ENCODE results near the gene ETV5. TPM values are rescaled to one million over a fixed set of nuclear protein-coding genes. Genes with fewer than 3 reads are reported as not detected.

ETV5 gene
- total and polyA plus RNA-seq, 9 of the 15 experiments (the other 6 are each of a cell fraction or from before 2014, with no cell fraction given), result 9.2 to 25.9 (median 15.9) TPM

DNA sequence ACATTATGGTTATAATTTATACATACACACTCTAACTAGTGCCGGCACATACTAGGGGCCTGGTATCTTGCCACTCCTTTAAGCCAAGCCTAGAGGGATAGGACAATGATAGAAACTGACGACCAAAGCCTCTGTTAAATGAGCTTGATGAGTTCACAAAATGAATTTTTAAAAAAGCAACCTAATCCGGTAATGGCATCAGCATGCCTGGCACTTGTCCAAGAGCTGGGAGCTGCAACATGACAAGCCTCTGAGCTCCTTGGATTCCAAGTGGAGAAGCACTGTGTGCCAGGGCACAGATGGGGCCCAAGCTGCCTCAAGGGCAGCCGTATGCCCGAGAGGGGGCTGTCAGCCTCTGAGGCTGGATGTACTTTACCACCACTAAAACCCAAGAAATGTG is 9.7 kb downstream of the ETV5 start:
- ChIA-PET POLR2A (interaction anchor here (0.6 to 1.6 kb wide), 2 partner anchors 10 to 81 kb away, joined by 5 to 6 read pairs; partner anchors contain the start of gene ETV5), CTCF (ENCODE audit: low intra/inter-chr PET ratio) (no interaction called here)
- Histone ChIP-seq H3K9me3 (replicated peaks; ENCODE audit: control insufficient read depth, insufficient read depth, low read depth, low read length) (no peaks in the 10 kb centered on the region), H3K27me3 (ENCODE audit: control insufficient read depth in 2 of 2, insufficient read depth in 2 of 2, low read length in 2 of 2) (no peaks in the 10 kb centered on the region), H3K27ac (ENCODE audit: extremely low read depth, low read depth, low read length) (no peak overlapping the region), H4K20me1 (replicated peaks; ENCODE audit: control insufficient read depth, insufficient read depth, low read length) (no peaks in the 10 kb centered on the region), H3K36me3 (ENCODE audit: control insufficient read depth, insufficient read depth, low read length) (peaks cover 6% of the 10 kb centered on the region; the same call in 1 of the 3 replicates), H3K9ac (ENCODE audit: insufficient read depth in 1 of 2, low read depth in 2 of 2, low read length in 2 of 2) (no peak overlapping the region), H3K79me2 (ENCODE audit: control insufficient read depth, insufficient read depth, low read length) (no peaks in the 10 kb centered on the region), H3K4me2 (ENCODE audit: insufficient read depth, low read length) (no peak overlapping the region), H3K4me1 (replicated peaks in 1 of 2; ENCODE audit: control insufficient read depth in 2 of 2, insufficient read depth in 2 of 2, low read length in 2 of 2) (peaks cover 15 to 23% of the 10 kb centered on the region in 2 experiments; a peak in 4 of 5 replicates), H2AFZ (ENCODE audit: low read depth, low read length) (no peak overlapping the region), H3K9me1 (ENCODE audit: control insufficient read depth, insufficient read depth, low read length) (no peaks in the 10 kb centered on the region), H3K4me3 (no peak overlapping the region)
- intact Hi-C loops (cut with micrococcal nuclease) (no loop called here), in situ Hi-C loops (cut with MboI) (no loop called here)
- TF ChIP-seq ZNF830 (CRISPR knock-in tag; IDR thresholded peaks at IDR 0.05) (no peak), NFIC (IDR thresholded peaks at IDR 0.05) (peak; percentile 79)
- no peak for DNase-seq (ENCODE audit: extremely low read depth in 1 of 4, low spot score in 3 of 4)
- no peak for FAIRE-seq
- ATAC-seq, result no peak
- WGBS (ENCODE audit: insufficient coverage, low coverage, missing lambda C conversion rate), result 71% methylated on average over 5 of the region's 5 CpGs
- no TSS peak for BruUV-seq (replicated peaks)

DNA sequence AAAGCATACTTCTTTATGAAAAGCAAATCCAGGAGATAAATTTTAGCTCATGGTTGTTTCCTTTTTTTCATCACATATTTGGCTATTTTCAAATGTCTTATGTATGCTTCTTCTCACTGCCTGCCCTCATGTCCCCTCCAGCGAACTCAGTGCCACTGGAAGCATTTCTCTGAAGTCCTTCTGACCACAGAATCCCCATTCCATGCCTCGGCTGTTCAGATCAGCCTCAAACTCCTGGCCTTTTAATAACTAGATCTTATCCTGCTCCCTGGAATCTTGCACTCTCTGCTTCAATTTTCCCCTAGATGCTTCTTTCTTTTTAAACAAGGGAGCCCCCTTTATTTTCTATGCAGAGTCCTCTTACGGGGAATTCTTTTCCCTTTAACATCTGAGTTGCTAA is 10.1 kb downstream of the ETV5 start:
- TF ChIP-seq TAF15 (IDR thresholded peaks at IDR 0.05; ENCODE audit: low read depth, low read length), result no peak
- TF ChIP-seq TOE1 (IDR thresholded peaks at IDR 0.05; ENCODE audit: borderline replicate concordance), result no peak
- no peak for TF ChIP-seq TOE1 (CRISPR knock-in tag; IDR thresholded peaks at IDR 0.05; ENCODE audit: borderline replicate concordance, low read depth)
- no peaks in the 10 kb centered on the region for H3K9me3 ChIP-seq (replicated peaks; ENCODE audit: control insufficient read depth, insufficient read depth, low read depth, low read length)
- ChIA-PET POLR2A (interaction anchor here (0.6 to 6.1 kb wide), 4 partner anchors 10 to 81 kb away, joined by 5 to 34 read pairs (median 8); partner anchors contain the start of gene ETV5), CTCF (ENCODE audit: low intra/inter-chr PET ratio) (no interaction called here)
- 59% methylated on average over 3 of the region's 3 CpGs for WGBS (ENCODE audit: insufficient coverage, low coverage, missing lambda C conversion rate)
- H3K36me3 ChIP-seq (ENCODE audit: control insufficient read depth, insufficient read depth, low read length), result peaks cover 2% of the 10 kb centered on the region; the same call in 1 of the 3 replicates
- peaks cover 15 to 23% of the 10 kb centered on the region in 2 experiments; a peak in 4 of 5 replicates for H3K4me1 ChIP-seq (replicated peaks in 1 of 2; ENCODE audit: control insufficient read depth in 2 of 2, insufficient read depth in 2 of 2, low read length in 2 of 2)
- ATAC-seq (no peak), FAIRE-seq (no peak), DNase-seq (ENCODE audit: extremely low read depth in 1 of 4, low spot score in 3 of 4) (no peak)
- H3K27ac ChIP-seq (ENCODE audit: extremely low read depth, low read depth, low read length), result no peak overlapping the region
- H3K27me3 ChIP-seq (ENCODE audit: control insufficient read depth in 2 of 2, insufficient read depth in 2 of 2, low read length in 2 of 2), result no peaks in the 10 kb centered on the region
- no peak overlapping the region for H2AFZ ChIP-seq (ENCODE audit: low read depth, low read length)
- H4K20me1 ChIP-seq (replicated peaks; ENCODE audit: control insufficient read depth, insufficient read depth, low read length), result no peaks in the 10 kb centered on the region
- H3K9me1 ChIP-seq (ENCODE audit: control insufficient read depth, insufficient read depth, low read length), result no peaks in the 10 kb centered on the region
- intact Hi-C loops (cut with micrococcal nuclease) (no loop called here), in situ Hi-C loops (cut with MboI) (no loop called here)
- no peak overlapping the region for H3K9ac ChIP-seq (ENCODE audit: insufficient read depth in 1 of 2, low read depth in 2 of 2, low read length in 2 of 2)
- no TSS peak for BruUV-seq (replicated peaks)
- no peak overlapping the region for H3K4me2 ChIP-seq (ENCODE audit: insufficient read depth, low read length)
- no peak overlapping the region for H3K4me3 ChIP-seq
- no peaks in the 10 kb centered on the region for H3K79me2 ChIP-seq (ENCODE audit: control insufficient read depth, insufficient read depth, low read length)

Measured in K562 (cell line).